OCI-LY3 (cell line): ENCODE data around the gene GALNT10.

Source experiments
- CTCF ChIP-seq: fragments of 200-600, 300-600 bp; sonication (generic); IDR thresholded peaks from 2 replicates; pipeline ENCODE4 v1.5.1; 2014; ENCODE audit warnings: antibody characterized with exemption, low read length, low read depth
- EZH2phosphoT487 ChIP-seq: fragments of 200-600 bp; shearing (Covaris generic); IDR thresholded peaks from 2 replicates; pipeline ENCODE4 v1.6.1; 2018; ENCODE audit warnings: antibody characterized with exemption, mixed run types, low read depth

- no peak for TF ChIP-seq CTCF
- TF ChIP-seq EZH2phosphoT487 = no peak
These were observed 224.6 kb downstream of the GALNT10 start for GRCh38 chr5:154415114-154415513.
